GM18868 (cell line): ENCODE measurements around the gene KIF20A.
"Not testable (repeated sequence)": the region's sequence is repeated elsewhere in the genome, so short reads cannot be mapped to it uniquely, and the experiment has no call there.

Experiments used
- ATAC-seq: cut with Tn5 transposase; IDR thresholded peaks from one replicate; pipeline ENCODE4 v1.9.1; 2021; ENCODE audit warnings: mild to moderate bottlenecking, moderate library complexity; ENCODE audit not compliant: unreplicated experiment

Gene KIF20A

GRCh38 chr5:138182808-138183207 is 3.9 kb downstream of the KIF20A start:
- ATAC-seq, result no peak

- peak; percentile 71 for ATAC-seq
Measured at GRCh38 chr5:138186002-138186447, 7.1 kb downstream of the KIF20A start.

GRCh38 chr5:138188626-138189025 is 9.7 kb downstream of the KIF20A start:
- no peak for ATAC-seq

GRCh38 chr5:138192826-138193225 is 13.9 kb downstream of the KIF20A start:
- no peak for ATAC-seq

- not testable (repeated sequence) for ATAC-seq
Measured at GRCh38 chr5:138193859-138194258, 14.9 kb downstream of the KIF20A start.

GRCh38 chr5:138210985-138211384 is 32.1 kb downstream of the KIF20A start:
- ATAC-seq, result no peak

GRCh38 chr5:138212828-138213160 is 33.9 kb downstream of the KIF20A start:
- ATAC-seq, result peak; percentile 9

- peak; percentile 97 for ATAC-seq
Measured at GRCh38 chr5:138213161-138214029, 34.5 kb downstream of the KIF20A start, which contains the start of gene CDC23. CDC23 (minus strand) TSS chr5:138213323; CDS start chr5:138213312, 11 bp downstream.

- no peak for ATAC-seq
Measured at GRCh38 chr5:138216799-138217198, 37.9 kb downstream of the KIF20A start.

- ATAC-seq, result no peak
Measured at GRCh38 chr5:138223532-138223931, 44.6 kb downstream of the KIF20A start.

- ATAC-seq, result no peak
Measured at GRCh38 chr5:138224712-138225111, 45.8 kb downstream of the KIF20A start.

- ATAC-seq, result no peak
Measured at GRCh38 chr5:138226910-138227309, 48.0 kb downstream of the KIF20A start.

- ATAC-seq, result no peak
Measured at GRCh38 chr5:138229387-138229786, 50.5 kb downstream of the KIF20A start.

- ATAC-seq, result no peak
Measured at GRCh38 chr5:138230261-138230660, 51.3 kb downstream of the KIF20A start.

- no peak for ATAC-seq
Measured at GRCh38 chr5:138230981-138231589, 52.2 kb downstream of the KIF20A start.

- ATAC-seq, result no peak
Measured at GRCh38 chr5:138233280-138233679, 54.4 kb downstream of the KIF20A start.

- ATAC-seq, result no peak
Measured at GRCh38 chr5:138234651-138235050, 55.7 kb downstream of the KIF20A start.
